ENCODE measurements around the gene SNX6.
"Not testable (repeated sequence)": the region's sequence is repeated elsewhere in the genome, so short reads cannot be mapped to it uniquely, and the experiment has no call there.

DNA sequence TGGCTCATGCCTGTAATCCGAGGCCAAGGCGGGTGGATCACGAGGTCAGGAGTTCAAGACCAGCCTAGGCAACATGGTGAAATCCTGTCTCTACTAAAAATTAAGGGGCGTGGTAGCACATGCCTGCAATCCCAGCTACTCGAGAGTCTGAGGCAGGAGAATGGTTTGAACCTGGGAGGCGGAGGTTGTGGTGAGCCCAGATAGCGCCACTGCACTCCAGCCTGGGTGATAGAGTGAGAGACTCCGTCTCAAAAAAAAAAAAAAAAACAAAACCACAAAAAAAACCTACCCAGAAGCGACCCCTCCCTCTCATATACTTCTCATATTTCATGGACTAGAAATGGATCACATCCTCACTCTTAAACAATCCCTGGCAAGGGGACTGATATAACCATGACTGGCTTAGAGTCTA lies 4.4 kb upstream of the SNX6 start:
- not testable (repeated sequence) for TF ChIP-seq CTCF (conservative IDR thresholded peaks at IDR 0.05; ENCODE audit: low read depth in 2 of 2); POLR2AphosphoS5 (IDR thresholded peaks at IDR 0.05; ENCODE audit: low read depth); EZH2phosphoT487 (IDR thresholded peaks at IDR 0.05; ENCODE audit: unreplicated experiment); EZH2 (IDR thresholded peaks at IDR 0.05; ENCODE audit: low read depth, unreplicated experiment); ZNF331 (CRISPR knock-in tag; IDR thresholded peaks at IDR 0.05; ENCODE audit: low read depth); JUNB (IDR thresholded peaks at IDR 0.05; ENCODE audit: unreplicated experiment); CREB1 (CRISPR knock-in tag; IDR thresholded peaks at IDR 0.05; ENCODE audit: low read depth); ZNF114 (CRISPR knock-in tag; IDR thresholded peaks at IDR 0.05)
- TF ChIP-seq, protein P1, sequence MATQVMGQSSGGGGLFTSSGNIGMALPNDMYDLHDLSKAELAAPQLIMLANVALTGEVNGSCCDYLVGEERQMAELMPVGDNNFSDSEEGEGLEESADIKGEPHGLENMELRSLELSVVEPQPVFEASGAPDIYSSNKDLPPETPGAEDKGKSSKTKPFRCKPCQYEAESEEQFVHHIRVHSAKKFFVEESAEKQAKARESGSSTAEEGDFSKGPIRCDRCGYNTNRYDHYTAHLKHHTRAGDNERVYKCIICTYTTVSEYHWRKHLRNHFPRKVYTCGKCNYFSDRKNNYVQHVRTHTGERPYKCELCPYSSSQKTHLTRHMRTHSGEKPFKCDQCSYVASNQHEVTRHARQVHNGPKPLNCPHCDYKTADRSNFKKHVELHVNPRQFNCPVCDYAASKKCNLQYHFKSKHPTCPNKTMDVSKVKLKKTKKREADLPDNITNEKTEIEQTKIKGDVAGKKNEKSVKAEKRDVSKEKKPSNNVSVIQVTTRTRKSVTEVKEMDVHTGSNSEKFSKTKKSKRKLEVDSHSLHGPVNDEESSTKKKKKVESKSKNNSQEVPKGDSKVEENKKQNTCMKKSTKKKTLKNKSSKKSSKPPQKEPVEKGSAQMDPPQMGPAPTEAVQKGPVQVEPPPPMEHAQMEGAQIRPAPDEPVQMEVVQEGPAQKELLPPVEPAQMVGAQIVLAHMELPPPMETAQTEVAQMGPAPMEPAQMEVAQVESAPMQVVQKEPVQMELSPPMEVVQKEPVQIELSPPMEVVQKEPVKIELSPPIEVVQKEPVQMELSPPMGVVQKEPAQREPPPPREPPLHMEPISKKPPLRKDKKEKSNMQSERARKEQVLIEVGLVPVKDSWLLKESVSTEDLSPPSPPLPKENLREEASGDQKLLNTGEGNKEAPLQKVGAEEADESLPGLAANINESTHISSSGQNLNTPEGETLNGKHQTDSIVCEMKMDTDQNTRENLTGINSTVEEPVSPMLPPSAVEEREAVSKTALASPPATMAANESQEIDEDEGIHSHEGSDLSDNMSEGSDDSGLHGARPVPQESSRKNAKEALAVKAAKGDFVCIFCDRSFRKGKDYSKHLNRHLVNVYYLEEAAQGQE (IDR thresholded peaks at IDR 0.05; ENCODE audit: unreplicated experiment): not testable (repeated sequence)
